VCaP (cell line): ENCODE data around the gene EEFSEC.

Source experiments
- H3K27ac ChIP-seq: fragments of 450-650 bp; 2 replicates; pipeline ENCODE4 v1.5.1; 2017
- CTCF ChIP-seq: fragments of 450-650 bp; conservative IDR thresholded peaks from 2 replicates; pipeline ENCODE4 v1.5.1; 2017; ENCODE audit warnings: mild to moderate bottlenecking, moderate library complexity

The EEFSEC gene

GRCh38 chr3:128446821-128447220, 293.5 kb downstream of the EEFSEC start:
- H3K27ac ChIP-seq = no peak overlapping the region
- TF ChIP-seq CTCF = no peak

- TF ChIP-seq CTCF = no peak
- no peak overlapping the region for H3K27ac ChIP-seq
Measured at GRCh38 chr3:128447561-128448013, 294.3 kb downstream of the EEFSEC start.

- no peak overlapping the region for H3K27ac ChIP-seq
- no peak for TF ChIP-seq CTCF
Measured at GRCh38 chr3:128448491-128448890, 295.2 kb downstream of the EEFSEC start.

- no peak for TF ChIP-seq CTCF
Measured at GRCh38 chr3:128449111-128449638, 295.9 kb downstream of the EEFSEC start.

GRCh38 chr3:128452120-128452519, 298.8 kb downstream of the EEFSEC start:
- no peak overlapping the region for H3K27ac ChIP-seq
- TF ChIP-seq CTCF = no peak

More at GRCh38 chr3:128449111-128449638, 295.9 kb downstream of the EEFSEC start:
- no peak overlapping the region for H3K27ac ChIP-seq

GRCh38 chr3:128452678-128453275, 299.5 kb downstream of the EEFSEC start:
- H3K27ac ChIP-seq = no peak overlapping the region
- TF ChIP-seq CTCF = no peak

- no peak for TF ChIP-seq CTCF
- H3K27ac ChIP-seq = no peak overlapping the region
Measured at GRCh38 chr3:128453501-128454309, 300.4 kb downstream of the EEFSEC start.
